ENCODE measurements around the gene SSBP3. TPM values are rescaled to one million over a fixed set of nuclear protein-coding genes. Genes with fewer than 3 reads are reported as not detected.
A peak's percentile ranks its signal among the peaks of the same experiment; 100 is the strongest.

The SSBP3 gene
- total and polyA plus RNA-seq, 9 of the 15 experiments (the other 6 are each of a cell fraction or from before 2014, with no cell fraction given), result 8.7 to 108 (median 33.8) TPM

DNA sequence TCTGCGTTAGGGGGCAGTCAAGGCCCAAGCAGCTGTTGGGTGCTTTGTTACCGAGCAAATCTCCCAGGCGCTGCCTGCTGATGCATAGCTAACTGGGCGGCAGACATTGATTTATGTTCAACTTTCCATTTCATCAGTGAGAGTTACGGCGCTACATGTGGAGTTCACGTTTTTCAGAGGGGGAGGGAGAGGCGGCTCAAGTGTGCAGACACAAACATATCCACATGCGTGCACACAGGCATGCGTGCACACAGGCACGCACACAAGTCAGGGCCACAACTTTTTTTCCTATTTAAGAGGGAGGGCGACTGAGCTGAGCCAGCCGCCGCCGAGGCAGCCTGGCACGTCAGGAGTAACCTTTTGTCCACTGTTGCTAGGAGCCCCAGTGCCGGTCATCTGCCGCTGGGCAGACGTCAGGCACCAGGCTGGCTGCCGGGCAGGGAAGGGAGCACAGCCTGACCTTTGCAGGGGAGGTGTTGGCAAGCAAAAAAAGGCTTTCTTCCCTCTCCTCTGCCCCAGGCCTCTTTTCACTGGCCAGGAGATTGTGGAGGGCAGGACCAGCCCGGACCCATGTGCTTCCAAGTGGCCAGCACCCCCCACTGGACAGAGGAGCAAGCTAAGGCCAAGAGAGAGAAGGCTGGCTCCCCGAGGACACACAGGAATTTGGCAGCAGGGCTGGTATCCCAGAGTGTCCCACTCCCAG lies 133.0 kb downstream of the SSBP3 start (continued):
- TF ChIP-seq CBFA2T3 (IDR thresholded peaks at IDR 0.05), result peak; percentile 54
- no peak; the same call in 1 of the 2 replicates for TF ChIP-seq TOE1 (IDR thresholded peaks at IDR 0.05; ENCODE audit: borderline replicate concordance)
- TF ChIP-seq TOE1 (CRISPR knock-in tag; IDR thresholded peaks at IDR 0.05; ENCODE audit: borderline replicate concordance, low read depth), result no peak
- TF ChIP-seq HNRNPL (IDR thresholded peaks at IDR 0.05; ENCODE audit: low read depth, low read length), result no peak
- TF ChIP-seq CBFB (CRISPR knock-in tag; IDR thresholded peaks at IDR 0.05), result peak; percentile 79; the same call in 1 of the 2 replicates
- TF ChIP-seq RFX7 (CRISPR knock-in tag; IDR thresholded peaks at IDR 0.05), result no peak
- peak; percentile 89 for TF ChIP-seq MYC (IDR thresholded peaks at IDR 0.05; ENCODE audit: low read depth, low read length)
- TF ChIP-seq MYC (CRISPR knock-in tag; IDR thresholded peaks at IDR 0.05; ENCODE audit: borderline replicate concordance, low read depth), result no peak
- TF ChIP-seq EP300 (IDR thresholded peaks at IDR 0.05; ENCODE audit: low read length), result no peak; the same call in 1 of the 2 replicates
- no peak for TF ChIP-seq DIDO1 (tag; IDR thresholded peaks at IDR 0.05; ENCODE audit: low read depth)
- no peak for TF ChIP-seq NUFIP1 (IDR thresholded peaks at IDR 0.05; ENCODE audit: partially characterized antibody)
- TF ChIP-seq MCM2 (IDR thresholded peaks at IDR 0.05; ENCODE audit: low read depth), result no peak
- TF ChIP-seq ZNF133 (CRISPR knock-in tag; IDR thresholded peaks at IDR 0.05), result no peak
- peak; percentile 83; the same call in 1 of the 2 replicates for TF ChIP-seq LEF1 (IDR thresholded peaks at IDR 0.05)
- TF ChIP-seq, protein P1, sequence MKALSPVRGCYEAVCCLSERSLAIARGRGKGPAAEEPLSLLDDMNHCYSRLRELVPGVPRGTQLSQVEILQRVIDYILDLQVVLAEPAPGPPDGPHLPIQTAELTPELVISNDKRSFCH (CRISPR knock-in tag; IDR thresholded peaks at IDR 0.05), result 0 out of 2 replicates have a peak, but pooled peaks have one; percentile 8
- TF ChIP-seq, protein P1 (tag; IDR thresholded peaks at IDR 0.05), result no peak
- TF ChIP-seq, protein P2, sequence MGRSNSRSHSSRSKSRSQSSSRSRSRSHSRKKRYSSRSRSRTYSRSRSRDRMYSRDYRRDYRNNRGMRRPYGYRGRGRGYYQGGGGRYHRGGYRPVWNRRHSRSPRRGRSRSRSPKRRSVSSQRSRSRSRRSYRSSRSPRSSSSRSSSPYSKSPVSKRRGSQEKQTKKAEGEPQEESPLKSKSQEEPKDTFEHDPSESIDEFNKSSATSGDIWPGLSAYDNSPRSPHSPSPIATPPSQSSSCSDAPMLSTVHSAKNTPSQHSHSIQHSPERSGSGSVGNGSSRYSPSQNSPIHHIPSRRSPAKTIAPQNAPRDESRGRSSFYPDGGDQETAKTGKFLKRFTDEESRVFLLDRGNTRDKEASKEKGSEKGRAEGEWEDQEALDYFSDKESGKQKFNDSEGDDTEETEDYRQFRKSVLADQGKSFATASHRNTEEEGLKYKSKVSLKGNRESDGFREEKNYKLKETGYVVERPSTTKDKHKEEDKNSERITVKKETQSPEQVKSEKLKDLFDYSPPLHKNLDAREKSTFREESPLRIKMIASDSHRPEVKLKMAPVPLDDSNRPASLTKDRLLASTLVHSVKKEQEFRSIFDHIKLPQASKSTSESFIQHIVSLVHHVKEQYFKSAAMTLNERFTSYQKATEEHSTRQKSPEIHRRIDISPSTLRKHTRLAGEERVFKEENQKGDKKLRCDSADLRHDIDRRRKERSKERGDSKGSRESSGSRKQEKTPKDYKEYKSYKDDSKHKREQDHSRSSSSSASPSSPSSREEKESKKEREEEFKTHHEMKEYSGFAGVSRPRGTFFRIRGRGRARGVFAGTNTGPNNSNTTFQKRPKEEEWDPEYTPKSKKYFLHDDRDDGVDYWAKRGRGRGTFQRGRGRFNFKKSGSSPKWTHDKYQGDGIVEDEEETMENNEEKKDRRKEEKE (IDR thresholded peaks at IDR 0.05; ENCODE audit: borderline replicate concordance in 1 of 2, control insufficient read depth in 1 of 2, low read depth in 2 of 2, low read length in 1 of 2), result no peak
- TF ChIP-seq ZNF436 (CRISPR knock-in tag; IDR thresholded peaks at IDR 0.05), result no peak
- no peak for TF ChIP-seq KDM2B (CRISPR knock-in tag; IDR thresholded peaks at IDR 0.05)
- TF ChIP-seq TEAD4 (IDR thresholded peaks at IDR 0.05; ENCODE audit: low read length), result peak; percentile 61
- no peak for TF ChIP-seq TEAD4 (CRISPR knock-in tag; IDR thresholded peaks at IDR 0.05; ENCODE audit: borderline replicate concordance)
- TF ChIP-seq GTF2E2 (tag; IDR thresholded peaks at IDR 0.05), result no peak
- no peak for TF ChIP-seq ETV6 (IDR thresholded peaks at IDR 0.05; ENCODE audit: borderline replicate concordance in 1 of 2, low read depth in 2 of 2, low read length in 1 of 2)
- no peak for TF ChIP-seq ETV6 (CRISPR knock-in tag; IDR thresholded peaks at IDR 0.05; ENCODE audit: borderline replicate concordance)
- peak; percentile 49 for TF ChIP-seq TCF3 (CRISPR knock-in tag; IDR thresholded peaks at IDR 0.05)
- TF ChIP-seq ZNF79 (CRISPR knock-in tag; IDR thresholded peaks at IDR 0.05; ENCODE audit: low read depth), result no peak
